ENCODE results near the gene ADRA2B. TPM values are rescaled to one million over a fixed set of nuclear protein-coding genes. Genes with fewer than 3 reads are reported as not detected.

ADRA2B gene
- total and polyA plus RNA-seq, 2 donors (not counting 3 experiments of a cell fraction or from before 2014, with no cell fraction given) = not detected

DNA sequence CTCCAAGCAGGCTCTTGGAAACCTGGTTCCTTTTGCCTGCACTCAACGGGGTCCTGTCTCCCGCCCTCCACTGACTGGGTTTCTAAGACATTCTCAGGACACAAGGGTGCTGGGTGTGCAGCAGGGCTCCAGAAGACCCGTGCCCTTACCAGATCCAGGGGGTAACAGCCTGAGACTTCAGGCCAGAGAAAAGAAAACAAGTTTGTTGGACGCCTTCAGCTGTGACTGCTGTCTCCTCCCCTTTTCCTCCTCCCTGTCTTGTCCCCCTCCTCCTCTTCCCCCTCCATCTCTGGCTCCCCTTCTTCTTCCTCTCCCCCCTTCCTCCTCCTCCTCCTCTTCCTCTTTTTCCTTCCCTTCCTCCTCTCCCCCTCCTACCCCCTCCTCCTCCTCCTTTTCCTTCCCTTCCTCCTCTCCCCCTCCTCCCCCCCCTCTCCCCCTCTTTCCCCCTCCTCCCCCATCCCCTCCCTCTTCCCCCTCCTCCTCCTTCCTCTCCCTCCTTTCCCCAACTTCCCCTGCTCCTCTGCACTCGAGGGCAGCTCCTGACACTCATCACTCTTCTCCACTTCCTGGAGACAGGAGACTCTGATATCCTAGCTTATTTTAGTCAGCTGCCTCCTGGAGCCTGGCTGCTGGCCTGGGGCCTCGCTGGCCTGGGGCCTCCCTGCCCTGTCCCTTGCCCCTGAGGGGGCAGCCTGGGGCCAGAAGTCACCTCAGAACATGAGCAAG, 12.4 kb downstream of the ADRA2B start:
- H3K27ac ChIP-seq (ENCODE audit: insufficient read depth, low read depth, low read length) = no peak overlapping the region
- CTCF ChIA-PET = interaction anchor here (3.4 kb wide), 1 partner anchor 13 kb away, joined by 13 read pairs; no protein-coding TSS in a partner anchor

More for the DNA sequence above, 12.4 kb downstream of the ADRA2B start:
- POLR2A ChIA-PET = interaction anchor here (0.6 kb wide), 1 partner anchor 74 kb away, joined by 4 read pairs; no protein-coding TSS in a partner anchor
- Histone ChIP-seq H2AFZ (ENCODE audit: low read depth, low read length) (no peak overlapping the region), H3K4me1 (ENCODE audit: control insufficient read depth, extremely low read depth, insufficient read depth, low read length) (no peaks in the 10 kb centered on the region), H3K4me3 (replicated peaks in 1 of 3; ENCODE audit: insufficient read depth in 1 of 3, low read depth in 1 of 3, low read length in 3 of 3) (no peak overlapping the region), H3K9me3 (replicated peaks; ENCODE audit: control insufficient read depth, insufficient read depth, low read length) (no peaks in the 10 kb centered on the region), H3K9me1 (replicated peaks; ENCODE audit: control insufficient read depth, extremely low read depth, insufficient read depth, low read length) (no peaks in the 10 kb centered on the region), H4K20me1 (replicated peaks; ENCODE audit: control insufficient read depth, extremely low read depth, insufficient read depth, low read length) (no peaks in the 10 kb centered on the region), H3K36me3 (ENCODE audit: control insufficient read depth in 2 of 2, extremely low read depth in 1 of 2, insufficient read depth in 2 of 2, low read length in 2 of 2) (no peaks in the 10 kb centered on the region), H3K4me2 (ENCODE audit: insufficient read depth, low read length) (no peak overlapping the region), H3K27me3 (ENCODE audit: control insufficient read depth in 2 of 2, insufficient read depth in 2 of 2, low read length in 2 of 2) (peaks cover 0 to 3% of the 10 kb centered on the region in 2 experiments), H3K9ac (replicated peaks; ENCODE audit: extremely low read depth, insufficient read depth, low read length) (no peak overlapping the region), H3K79me2 (ENCODE audit: control insufficient read depth, insufficient read depth, low read length) (no peaks in the 10 kb centered on the region)
- no peak for DNase-seq (ENCODE audit: low read depth, low spot score)
- dilution Hi-C loops (cut with MboI; ENCODE audit: extremely low pct_ligation_motif_present, low sequenced_read_pairs) (no loop called here), intact Hi-C loops (cut with micrococcal nuclease) (no loop called here)
- no TSS peak for BruUV-seq (replicated peaks)
- TF ChIP-seq POLR2AphosphoS5 (IDR thresholded peaks at IDR 0.05; ENCODE audit: insufficient read depth, low read depth, low read length) (no peak), MAX (IDR thresholded peaks at IDR 0.05; ENCODE audit: insufficient read depth, insufficient read length) (no peak), MYC (IDR thresholded peaks at IDR 0.05; ENCODE audit: low read depth, low read length) (no peak), CTCF (IDR thresholded peaks at IDR 0.05; ENCODE audit: extremely low read depth in 1 of 2, insufficient read depth in 1 of 2, low read depth in 1 of 2, low read length in 2 of 2) (no peak), FOS (IDR thresholded peaks at IDR 0.05; ENCODE audit: borderline replicate concordance, insufficient read depth, low read length) (no peak), EZH2 (IDR thresholded peaks at IDR 0.05; ENCODE audit: borderline replicate concordance, low read depth, low read length, severe bottlenecking) (no peak), GATA2 (IDR thresholded peaks at IDR 0.05; ENCODE audit: insufficient read depth, insufficient read length, low read depth, low read length) (no peak), JUN (IDR thresholded peaks at IDR 0.05; ENCODE audit: borderline replicate concordance, insufficient read depth, insufficient read length, low read depth) (no peak), POLR2A (IDR thresholded peaks at IDR 0.05; ENCODE audit: low read depth, low read length) (no peak)
- no peak for FAIRE-seq

Measured in endothelial cell of umbilical vein (primary cell).